GM12892 (cell line): Measurements from ENCODE around the gene HP.
"Not testable (repeated sequence)": the region's sequence is repeated elsewhere in the genome, so short reads cannot be mapped to it uniquely, and the experiment has no call there.

ENCODE experiments used
- POLR2A ChIP-seq: IDR thresholded peaks from 2 replicates; pipeline ENCODE4 v1.6.1; 2011; ENCODE audit warnings: low read depth, low read length, control low read depth
- POLR2AphosphoS5 ChIP-seq: IDR thresholded peaks from 2 replicates; pipeline ENCODE4 v1.6.1; 2011; ENCODE audit warnings: low read depth, low read length, control low read depth
- TAF1 ChIP-seq: IDR thresholded peaks from 2 replicates; pipeline ENCODE4 v1.6.1; 2011; ENCODE audit warnings: low read depth, mild to moderate bottlenecking, control low read depth, low read length, borderline replicate concordance

- TF ChIP-seq TAF1, POLR2A, POLR2AphosphoS5: not testable (repeated sequence)
These were observed 46.3 kb upstream of the HP start for GRCh38 chr16:72008065-72008423.
